H9 (cell line): Measurements from ENCODE around the gene OLA1. TPM values are rescaled to one million over a fixed set of nuclear protein-coding genes. Genes with fewer than 3 reads are reported as not detected.

ENCODE experiments used
- DNase-seq: peaks from one replicate; pipeline ENCODE4 v3.0.0-alpha.2; 2017
- H2AFZ ChIP-seq: one replicate; pipeline ENCODE4 v1.6.1; 2013; ENCODE audit warnings: mild to moderate bottlenecking, low read length, control low read depth, moderate library complexity
- H2AK5ac ChIP-seq: 2 replicates; pipeline ENCODE4 v1.6.1; 2013; ENCODE audit warnings: low read length, control low read depth, mixed read lengths; ENCODE audit not compliant: insufficient read length
- H2BK120ac ChIP-seq: one replicate; pipeline ENCODE4 v1.6.1; 2013; ENCODE audit warnings: low read depth, mild to moderate bottlenecking, low read length, control low read depth, inconsistent platforms; ENCODE audit not compliant: poor library complexity, severe bottlenecking
- H2BK12ac ChIP-seq: 2 replicates; pipeline ENCODE4 v1.6.1; 2013; ENCODE audit warnings: low read length, control low read depth, mixed read lengths, low read depth; ENCODE audit not compliant: insufficient read length
- H2BK15ac ChIP-seq: 2 replicates; pipeline ENCODE4 v1.6.1; 2013; ENCODE audit warnings: low read depth, low read length, control low read depth
- H2BK20ac ChIP-seq: one replicate; pipeline ENCODE4 v1.6.1; 2013; ENCODE audit warnings: low read depth, mild to moderate bottlenecking, low read length, control low read depth, inconsistent platforms; ENCODE audit not compliant: poor library complexity, severe bottlenecking
- H2BK5ac ChIP-seq: 2 replicates; pipeline ENCODE4 v1.6.1; 2013; ENCODE audit warnings: low read length, control low read depth, mixed read lengths; ENCODE audit not compliant: insufficient read length
- H3K14ac ChIP-seq: 2 replicates; pipeline ENCODE4 v1.6.1; 2013; ENCODE audit warnings: low read length, control low read depth; ENCODE audit not compliant: insufficient read depth
- H3K18ac ChIP-seq: 2 replicates; pipeline ENCODE4 v1.6.1; 2013; ENCODE audit warnings: low read depth, mild to moderate bottlenecking, mixed read lengths, low read length, control low read depth; ENCODE audit not compliant: insufficient read length
- H3K23ac ChIP-seq: 2 replicates; pipeline ENCODE4 v1.6.1; 2013; ENCODE audit warnings: low read length, control low read depth, mixed read lengths, low read depth; ENCODE audit not compliant: insufficient read length
- H3K23me2 ChIP-seq: 2 replicates; pipeline ENCODE4 v1.6.1; 2013; ENCODE audit warnings: low read depth, mild to moderate bottlenecking, mixed read lengths, low read length, control low read depth; ENCODE audit not compliant: insufficient read length, poor library complexity, severe bottlenecking
- H3K27ac ChIP-seq: 2 replicates; pipeline ENCODE4 v1.5.1; 2013; ENCODE audit warnings: low read length, control low read depth, mixed read lengths, low read depth; ENCODE audit not compliant: insufficient read length
- H3K27me3 ChIP-seq: 2 replicates; pipeline ENCODE4 v1.6.1; 2013; ENCODE audit warnings: low read length, control low read depth, inconsistent platforms; ENCODE audit not compliant: insufficient read depth
- H3K4ac ChIP-seq: 2 replicates; pipeline ENCODE4 v1.6.1; 2013; ENCODE audit warnings: low read depth, mild to moderate bottlenecking, control low read depth, inconsistent platforms, low read length, moderate library complexity
- H3K4me1 ChIP-seq: 2 replicates; pipeline ENCODE4 v1.6.1; 2013; ENCODE audit warnings: low read length, control low read depth, inconsistent platforms; ENCODE audit not compliant: insufficient read depth
- H3K4me2 ChIP-seq: 2 replicates; pipeline ENCODE4 v1.6.1; 2013; ENCODE audit warnings: low read length, control low read depth, mixed read lengths; ENCODE audit not compliant: insufficient read length, insufficient read depth
- H3K56ac ChIP-seq: 2 replicates; pipeline ENCODE4 v1.6.1; 2013; ENCODE audit warnings: low read depth, mild to moderate bottlenecking, mixed read lengths, low read length, control low read depth; ENCODE audit not compliant: insufficient read length
- H3K79me1 ChIP-seq: 2 replicates; pipeline ENCODE4 v1.6.1; 2013; ENCODE audit warnings: low read depth, mild to moderate bottlenecking, moderate library complexity, low read length, control low read depth, inconsistent platforms; ENCODE audit not compliant: insufficient read depth, poor library complexity, severe bottlenecking
- H3K79me2 ChIP-seq: 2 replicates; pipeline ENCODE4 v1.6.1; 2013; ENCODE audit warnings: low read length, control low read depth, inconsistent platforms; ENCODE audit not compliant: insufficient read depth
- H3K9ac ChIP-seq: 2 replicates; pipeline ENCODE4 v1.6.1; 2013; ENCODE audit warnings: low read length, control low read depth, mixed read lengths; ENCODE audit not compliant: insufficient read length; ENCODE audit errors: extremely low read depth
- H3K9me3 ChIP-seq: one replicate; pipeline ENCODE4 v1.6.1; 2013; ENCODE audit warnings: low read depth, low read length, inconsistent platforms; ENCODE audit not compliant: control insufficient read depth
- H3T11ph ChIP-seq: one replicate; pipeline ENCODE4 v1.6.1; 2013; ENCODE audit warnings: mild to moderate bottlenecking, low read length, control low read depth, inconsistent platforms
- H4K20me1 ChIP-seq: one replicate; pipeline ENCODE4 v1.6.1; 2013; ENCODE audit not compliant: control insufficient read depth, insufficient read length, insufficient read depth
- H4K5ac ChIP-seq: 2 replicates; pipeline ENCODE4 v1.6.1; 2013; ENCODE audit warnings: low read depth, mild to moderate bottlenecking, mixed read lengths, low read length, control low read depth; ENCODE audit not compliant: insufficient read length
- H4K8ac ChIP-seq: replicated peaks from 2 replicates; pipeline ENCODE4 v1.6.1; 2013; ENCODE audit warnings: low read length, control low read depth, mixed read lengths, low read depth; ENCODE audit not compliant: insufficient read length
- H4K91ac ChIP-seq: 2 replicates; pipeline ENCODE4 v1.6.1; 2013; ENCODE audit warnings: low read depth, mild to moderate bottlenecking, moderate library complexity, mixed read lengths, low read length, control low read depth; ENCODE audit not compliant: insufficient read length
- H3K27ac Mint-ChIP-seq, 3 experiments: 2 replicates in 2 of 3; 3 replicates in 1 of 3; pipeline ENCODE4 v1.8.0; 2020 to 2021; ENCODE audit warnings: mixed read lengths in 3 of 3, mild to moderate bottlenecking in 1 of 3, moderate library complexity in 1 of 3
- H3K27me3 Mint-ChIP-seq: 2 replicates; pipeline ENCODE4 v1.8.0; 2021; ENCODE audit warnings: low read depth, mild to moderate bottlenecking, moderate library complexity, mixed read lengths
- H3K36me3 Mint-ChIP-seq, 3 experiments: 2 replicates in 2 of 3; 3 replicates in 1 of 3; pipeline ENCODE4 v1.8.0; 2020 to 2021; ENCODE audit warnings: low read depth in 3 of 3, mixed read lengths in 3 of 3; ENCODE audit not compliant: insufficient read depth in 1 of 3
- H3K4me1 Mint-ChIP-seq, 2 experiments: 2 replicates each; pipeline ENCODE4 v1.8.0; 2020; ENCODE audit warnings: mixed read lengths in 2 of 2
- H3K4me3 Mint-ChIP-seq, 2 experiments: 2 replicates in 1 of 2; 3 replicates in 1 of 2; pipeline ENCODE4 v1.8.0; 2020 to 2021; ENCODE audit warnings: mild to moderate bottlenecking in 2 of 2, mixed read lengths in 2 of 2, moderate library complexity in 1 of 2
- H3K9me3 Mint-ChIP-seq, 2 experiments: 2 replicates in 1 of 2; 3 replicates in 1 of 2; pipeline ENCODE4 v1.8.0; 2020; ENCODE audit warnings: mild to moderate bottlenecking in 2 of 2, mixed read lengths in 2 of 2, moderate library complexity in 1 of 2
- WGBS: extraction: QIAGEN DNeasy Blood & Tissue Kit; methylation state at CpG from one replicate; pipeline ENCODE4 v1.1.7; 2013; ENCODE audit warnings: missing lambda C conversion rate, low lambda C conversion rate, mixed read lengths; ENCODE audit not compliant: insufficient read length; ENCODE audit errors: extremely low coverage; 5-methylcytosine and 5-hydroxymethylcytosine counted together
- total RNA-seq: library from RNA; stranded (reverse); gene quantifications from 2 replicates; pipeline ENCODE4 v1.2.1, GENCODE V29; 2021
- TF ChIP-seq, protein P1 (sequence below): fragments of 200-600 bp; sonication (generic); conservative IDR thresholded peaks from 3 replicates; pipeline ENCODE4 v1.8.0; 2021; ENCODE audit warnings: antibody characterized with exemption, mild to moderate bottlenecking

The OLA1 gene
- total RNA-seq, 1 experiment from 2014 or later: 133 TPM

DNA sequence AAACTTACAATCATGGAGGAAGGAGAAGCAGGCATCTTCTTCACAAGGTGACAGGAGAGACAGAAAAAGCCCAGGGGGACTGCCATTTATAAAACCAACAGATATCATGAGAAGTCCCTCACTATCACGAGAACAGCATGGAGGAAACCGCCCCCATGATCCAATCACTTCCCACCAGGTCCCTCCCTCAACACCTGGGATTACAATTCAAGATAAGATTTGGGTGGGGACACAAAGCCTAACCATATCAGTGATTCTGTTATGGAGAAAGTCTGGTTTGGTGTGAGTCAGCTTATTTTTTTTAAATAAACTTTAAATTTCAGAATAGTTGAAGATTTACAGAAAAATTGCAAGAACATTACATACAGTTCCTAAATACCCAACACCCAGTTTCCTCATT, 198.4 kb downstream of the OLA1 start:
- peaks cover 0 to 8% of the 10 kb centered on the region in 2 experiments; a peak in 3 of 5 replicates for H3K9me3 Mint-ChIP-seq

More for the DNA sequence above, 198.4 kb downstream of the OLA1 start:
- H3K23me2 ChIP-seq: no peaks in the 10 kb centered on the region
- no peak overlapping the region for H2BK5ac ChIP-seq
- no peak overlapping the region for H3K4me2 ChIP-seq
- H3K18ac ChIP-seq: no peak overlapping the region
- peaks cover 35 to 44% of the 10 kb centered on the region in 2 experiments for H3K4me1 Mint-ChIP-seq
- H3K4me1 ChIP-seq: peaks cover 7% of the 10 kb centered on the region
- no peak overlapping the region for H2AFZ ChIP-seq
- TF ChIP-seq, protein P1, sequence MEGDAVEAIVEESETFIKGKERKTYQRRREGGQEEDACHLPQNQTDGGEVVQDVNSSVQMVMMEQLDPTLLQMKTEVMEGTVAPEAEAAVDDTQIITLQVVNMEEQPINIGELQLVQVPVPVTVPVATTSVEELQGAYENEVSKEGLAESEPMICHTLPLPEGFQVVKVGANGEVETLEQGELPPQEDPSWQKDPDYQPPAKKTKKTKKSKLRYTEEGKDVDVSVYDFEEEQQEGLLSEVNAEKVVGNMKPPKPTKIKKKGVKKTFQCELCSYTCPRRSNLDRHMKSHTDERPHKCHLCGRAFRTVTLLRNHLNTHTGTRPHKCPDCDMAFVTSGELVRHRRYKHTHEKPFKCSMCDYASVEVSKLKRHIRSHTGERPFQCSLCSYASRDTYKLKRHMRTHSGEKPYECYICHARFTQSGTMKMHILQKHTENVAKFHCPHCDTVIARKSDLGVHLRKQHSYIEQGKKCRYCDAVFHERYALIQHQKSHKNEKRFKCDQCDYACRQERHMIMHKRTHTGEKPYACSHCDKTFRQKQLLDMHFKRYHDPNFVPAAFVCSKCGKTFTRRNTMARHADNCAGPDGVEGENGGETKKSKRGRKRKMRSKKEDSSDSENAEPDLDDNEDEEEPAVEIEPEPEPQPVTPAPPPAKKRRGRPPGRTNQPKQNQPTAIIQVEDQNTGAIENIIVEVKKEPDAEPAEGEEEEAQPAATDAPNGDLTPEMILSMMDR: no peak
- no peak for DNase-seq
- H2BK20ac ChIP-seq: no peak overlapping the region
- WGBS: no CpG with 5 or more reads among the region's 2 CpGs
- no peak overlapping the region for H2BK120ac ChIP-seq
- H3K27me3 Mint-ChIP-seq: no peaks in the 10 kb centered on the region
- H4K5ac ChIP-seq: no peak overlapping the region
- no peaks in the 10 kb centered on the region for H3K79me1 ChIP-seq
- H2BK15ac ChIP-seq: no peak overlapping the region
- no peak overlapping the region for H2AK5ac ChIP-seq
- H3K9ac ChIP-seq: no peak overlapping the region
- no peaks in the 10 kb centered on the region for H3K27me3 ChIP-seq
- H4K8ac ChIP-seq: no peak overlapping the region
- H3K4ac ChIP-seq: no peak overlapping the region
- no peak overlapping the region for H3K27ac ChIP-seq
- no peak overlapping the region for H3K14ac ChIP-seq
- no peaks in the 10 kb centered on the region for H3K9me3 ChIP-seq
- H4K20me1 ChIP-seq: no peaks in the 10 kb centered on the region
- H3K56ac ChIP-seq: no peak overlapping the region
- no peak overlapping the region for H3K4me3 Mint-ChIP-seq
- H3K79me2 ChIP-seq: no peaks in the 10 kb centered on the region
- H3K23ac ChIP-seq: no peak overlapping the region
- H3K36me3 Mint-ChIP-seq: no peaks in the 10 kb centered on the region; a peak in 1 of 7 replicates
- H3T11ph ChIP-seq: no peak overlapping the region
- H4K91ac ChIP-seq: no peak overlapping the region
- H3K27ac Mint-ChIP-seq: peak overlapping the region in 1 of 3 experiments; percentile 47; a peak in 1 of 7 replicates
- no peak overlapping the region for H2BK12ac ChIP-seq
